Measurements from ENCODE around the gene TNS3.

- TF ChIP-seq POLR2A (IDR thresholded peaks at IDR 0.05; ENCODE audit: extremely low read depth, insufficient read length) (no peak), CTCF (IDR thresholded peaks at IDR 0.05; ENCODE audit: low read depth, low read length) (no peak)
Observed at GRCh38 chr7:47553309-47553708, 28.6 kb downstream of the TNS3 start.
